ENCODE data around the gene KRTAP10-12. TPM values are rescaled to one million over a fixed set of nuclear protein-coding genes. Genes with fewer than 3 reads are reported as not detected.

The KRTAP10-12 gene
- total and polyA plus RNA-seq, 4 donors: not detected

DNA sequence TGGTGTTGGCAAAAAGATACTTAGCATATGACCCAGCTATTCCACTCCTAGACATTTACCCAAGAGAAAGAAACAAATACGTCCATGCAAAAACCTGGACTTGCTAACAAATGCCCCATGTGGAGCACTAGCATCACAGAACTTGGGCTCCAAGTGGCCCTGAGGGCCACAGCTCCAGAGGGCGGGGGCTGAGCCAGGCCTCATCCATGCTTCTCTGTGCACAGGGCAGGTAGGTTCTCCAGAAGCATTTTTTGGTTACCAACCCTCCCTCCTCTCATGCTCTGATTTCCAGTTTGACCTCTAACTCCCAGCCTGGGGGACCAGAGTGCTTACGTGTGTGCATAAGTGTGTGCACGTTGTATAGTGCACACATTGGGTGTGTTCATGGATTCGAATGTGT is 32.3 kb upstream of the KRTAP10-12 start:
- no peak overlapping the region for H3K9ac ChIP-seq (ENCODE audit: insufficient read depth in 1 of 2, low read length in 2 of 2)
- no peak for DNase-seq
- no peaks in the 10 kb centered on the region for H3K4me1 ChIP-seq (ENCODE audit: control insufficient read depth in 5 of 5, insufficient read depth in 5 of 5, low read length in 5 of 5)
- H3K27ac ChIP-seq (ENCODE audit: low read depth in 1 of 2, low read length in 1 of 2): no peak overlapping the region
- H3K36me3 ChIP-seq (ENCODE audit: control insufficient read depth in 4 of 4, insufficient read depth in 4 of 4, low read length in 4 of 4): no peaks in the 10 kb centered on the region
- H3K4me3 ChIP-seq: no peak overlapping the region
- WGBS, 2 donors: 89 to 91% methylated on average over 5 of the region's 5 CpGs
- TF ChIP-seq, protein P1, sequence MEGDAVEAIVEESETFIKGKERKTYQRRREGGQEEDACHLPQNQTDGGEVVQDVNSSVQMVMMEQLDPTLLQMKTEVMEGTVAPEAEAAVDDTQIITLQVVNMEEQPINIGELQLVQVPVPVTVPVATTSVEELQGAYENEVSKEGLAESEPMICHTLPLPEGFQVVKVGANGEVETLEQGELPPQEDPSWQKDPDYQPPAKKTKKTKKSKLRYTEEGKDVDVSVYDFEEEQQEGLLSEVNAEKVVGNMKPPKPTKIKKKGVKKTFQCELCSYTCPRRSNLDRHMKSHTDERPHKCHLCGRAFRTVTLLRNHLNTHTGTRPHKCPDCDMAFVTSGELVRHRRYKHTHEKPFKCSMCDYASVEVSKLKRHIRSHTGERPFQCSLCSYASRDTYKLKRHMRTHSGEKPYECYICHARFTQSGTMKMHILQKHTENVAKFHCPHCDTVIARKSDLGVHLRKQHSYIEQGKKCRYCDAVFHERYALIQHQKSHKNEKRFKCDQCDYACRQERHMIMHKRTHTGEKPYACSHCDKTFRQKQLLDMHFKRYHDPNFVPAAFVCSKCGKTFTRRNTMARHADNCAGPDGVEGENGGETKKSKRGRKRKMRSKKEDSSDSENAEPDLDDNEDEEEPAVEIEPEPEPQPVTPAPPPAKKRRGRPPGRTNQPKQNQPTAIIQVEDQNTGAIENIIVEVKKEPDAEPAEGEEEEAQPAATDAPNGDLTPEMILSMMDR (IDR thresholded peaks at IDR 0.05; ENCODE audit: control extremely low read depth, extremely low read depth): no peak
- no peak for ATAC-seq (ENCODE audit: insufficient read depth, low FRiP score)
- H3K27me3 ChIP-seq (ENCODE audit: control insufficient read depth in 3 of 3, insufficient read depth in 3 of 3, low read length in 2 of 3): no peaks in the 10 kb centered on the region
- H3K9me3 ChIP-seq (ENCODE audit: control insufficient read depth in 4 of 4, insufficient read depth in 3 of 4, low read length in 3 of 4): no peaks in the 10 kb centered on the region

DNA sequence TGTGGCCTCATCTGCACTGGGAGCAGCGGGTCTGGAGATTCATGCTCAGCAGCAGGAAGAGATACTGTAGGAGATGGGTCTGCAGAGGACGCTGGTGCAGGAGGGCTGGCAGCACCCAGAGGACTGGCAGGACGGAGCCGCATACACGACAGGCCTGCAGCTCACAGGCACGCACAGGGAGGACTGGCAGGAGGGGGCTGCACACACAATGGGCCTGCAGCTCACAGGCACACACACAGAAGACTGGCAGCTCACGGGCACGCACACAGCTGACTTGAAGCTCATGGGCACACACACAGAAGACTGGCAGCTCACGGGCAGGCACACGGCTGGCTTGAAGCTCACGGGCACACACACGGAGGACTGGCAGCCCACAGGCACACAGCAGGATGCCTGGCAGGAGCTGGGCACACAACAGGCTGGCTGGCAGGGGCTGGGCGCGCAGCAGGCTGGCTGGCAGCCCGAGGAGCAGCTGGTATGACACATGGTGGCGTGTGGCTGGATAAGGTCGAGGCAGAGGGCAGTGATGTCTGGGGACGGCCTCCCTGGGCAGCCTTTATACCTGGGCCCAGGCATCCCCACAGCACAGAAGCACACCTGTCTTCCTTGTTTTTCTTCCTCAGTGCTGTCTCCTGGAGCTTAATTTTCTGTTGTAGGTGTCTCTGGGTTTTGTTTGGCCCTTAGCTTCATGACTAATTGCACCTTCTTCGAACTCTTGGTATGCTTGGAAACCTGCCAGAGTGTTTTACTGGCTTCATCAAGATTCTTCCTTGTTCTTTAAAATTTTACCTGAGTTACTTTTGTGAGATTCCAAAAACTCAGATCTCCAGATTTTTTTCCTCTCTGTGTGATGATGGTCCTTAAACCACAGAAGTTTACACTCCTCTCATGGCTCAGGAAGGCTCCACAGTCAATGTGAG is 30.3 kb upstream of the KRTAP10-12 start, which contains the start of gene KRTAP12-2:
KRTAP12-2 (minus strand) TSS at position 527 of the 920 bp plus-strand sequence; CDS start at position 486, 41 bp downstream.
- Histone ChIP-seq H3K27me3 (ENCODE audit: control insufficient read depth in 3 of 3, insufficient read depth in 3 of 3, low read length in 2 of 3) (no peaks in the 10 kb centered on the region), H3K9ac (ENCODE audit: insufficient read depth in 1 of 2, low read length in 2 of 2) (no peak within 1 kb of the TSS), H3K9me3 (ENCODE audit: control insufficient read depth in 4 of 4, insufficient read depth in 3 of 4, low read length in 3 of 4) (peaks cover 0 to 8% (median 1%) of the 10 kb centered on the region in 4 donors), H3K4me3 (no peak within 1 kb of the TSS), H3K36me3 (ENCODE audit: control insufficient read depth in 4 of 4, insufficient read depth in 4 of 4, low read length in 4 of 4) (no peaks in the 10 kb centered on the region), H3K4me1 (ENCODE audit: control insufficient read depth in 5 of 5, insufficient read depth in 5 of 5, low read length in 5 of 5) (no peaks in the 10 kb centered on the region), H3K27ac (ENCODE audit: low read depth in 1 of 2, low read length in 1 of 2) (no peak within 1 kb of the TSS)
- 68 to 76% methylated on average over 19 of the region's 19 CpGs for WGBS, 2 donors
- DNase-seq: no peak
- ATAC-seq (ENCODE audit: insufficient read depth, low FRiP score): no peak
- TF ChIP-seq, protein P1 (IDR thresholded peaks at IDR 0.05; ENCODE audit: control extremely low read depth, extremely low read depth): no peak

DNA sequence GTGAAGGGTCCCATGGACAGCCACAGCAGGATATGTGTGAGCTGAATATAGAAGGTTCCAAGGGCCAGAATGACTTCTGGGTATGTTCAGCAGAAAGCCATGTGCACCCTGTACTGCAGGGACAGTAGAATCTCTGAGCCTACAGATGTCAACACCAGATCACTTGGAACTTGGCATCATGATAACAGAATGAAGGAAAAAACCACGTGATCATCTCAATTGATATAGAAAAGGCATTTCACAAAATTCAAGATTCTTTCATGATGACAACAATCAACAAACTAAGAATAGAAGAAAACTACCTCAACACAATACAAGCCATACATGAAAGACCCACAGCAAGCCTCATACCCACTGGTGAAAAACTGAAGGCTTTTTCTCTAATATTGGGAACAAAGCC is 29.4 kb upstream of the KRTAP10-12 start:
- H3K9me3 ChIP-seq (ENCODE audit: control insufficient read depth in 4 of 4, insufficient read depth in 3 of 4, low read length in 3 of 4): peaks cover 0 to 8% (median 3%) of the 10 kb centered on the region in 4 donors
- H3K27ac ChIP-seq (ENCODE audit: low read depth in 1 of 2, low read length in 1 of 2): no peak overlapping the region
- no peaks in the 10 kb centered on the region for H3K4me1 ChIP-seq (ENCODE audit: control insufficient read depth in 5 of 5, insufficient read depth in 5 of 5, low read length in 5 of 5)
- TF ChIP-seq, protein P1 (IDR thresholded peaks at IDR 0.05; ENCODE audit: control extremely low read depth, extremely low read depth): no peak
- H3K4me3 ChIP-seq: no peak overlapping the region
- ATAC-seq (ENCODE audit: insufficient read depth, low FRiP score): no peak
- no peaks in the 10 kb centered on the region for H3K27me3 ChIP-seq (ENCODE audit: control insufficient read depth in 3 of 3, insufficient read depth in 3 of 3, low read length in 2 of 3)
- no peak overlapping the region for H3K9ac ChIP-seq (ENCODE audit: insufficient read depth in 1 of 2, low read length in 2 of 2)
- DNase-seq: no peak
- no peaks in the 10 kb centered on the region for H3K36me3 ChIP-seq (ENCODE audit: control insufficient read depth in 4 of 4, insufficient read depth in 4 of 4, low read length in 4 of 4)
- WGBS, 2 donors: 77 to 92% methylated on average over 1 of the region's 1 CpG

Measured in lung (tissue), 12 donors.